Measurements from ENCODE around the gene TOR1AIP2. TPM values are rescaled to one million over a fixed set of nuclear protein-coding genes. Genes with fewer than 3 reads are reported as not detected.
"Not testable (repeated sequence)": the region's sequence is repeated elsewhere in the genome, so short reads cannot be mapped to it uniquely, and the experiment has no call there.

TOR1AIP2 gene
- total RNA-seq, 2 experiments from 2014 or later, result 31.0 to 49.9 TPM

- DNase-seq (ENCODE audit: low spot score), result no peak
- Histone ChIP-seq H3K4me1 (ENCODE audit: insufficient read depth, low read length, poor library complexity, severe bottlenecking) (no peaks in the 10 kb centered on the region), H3K4me3 (ENCODE audit: low read depth, low read length, poor library complexity, severe bottlenecking) (no peak overlapping the region), H3K9me2 (ENCODE audit: insufficient read depth, low read length) (no peaks in the 10 kb centered on the region), H3K4me2 (ENCODE audit: low read length) (no peak overlapping the region), H3K9me3 (ENCODE audit: low read length) (no peaks in the 10 kb centered on the region), H4K20me1 (ENCODE audit: insufficient read depth, low read length) (no peaks in the 10 kb centered on the region), H3K27ac (ENCODE audit: low read depth, low read length, poor library complexity, severe bottlenecking) (no peak overlapping the region), H2AFZ (ENCODE audit: low read length) (no peak overlapping the region), H3K36me3 (ENCODE audit: insufficient read depth, low read length) (no peaks in the 10 kb centered on the region), H3K79me2 (ENCODE audit: insufficient read depth, low read depth, low read length) (no peaks in the 10 kb centered on the region)
- CTCF ChIA-PET (ENCODE audit: unreplicated experiment), result interaction anchor here (0.8 kb wide), 1 partner anchor 9 kb away, joined by 3 read pairs; no protein-coding TSS in a partner anchor
- BruUV-seq (replicated peaks), result no TSS peak
- intact Hi-C loops (cut with micrococcal nuclease; ENCODE audit: unreplicated experiment), result no loop called here
- TF ChIP-seq CTCF (conservative IDR thresholded peaks at IDR 0.05; ENCODE audit: low read length) (no peak), EZH2phosphoT487 (IDR thresholded peaks at IDR 0.05; ENCODE audit: borderline replicate concordance, low read depth, low read length) (no peak)
- POLR2A ChIA-PET, result interaction anchor here (0.6 to 0.9 kb wide), 2 partner anchors 355 to 553 kb away, joined by 3 read pairs; no protein-coding TSS in a partner anchor
Measured at GRCh38 chr1:179805291-179806195, 72.1 kb downstream of the TOR1AIP2 start.

GRCh38 chr1:179804417-179804816 lies 73.2 kb downstream of the TOR1AIP2 start:
- H3K27ac ChIP-seq (ENCODE audit: low read depth, low read length, poor library complexity, severe bottlenecking); DNase-seq (ENCODE audit: low spot score); H3K79me2 ChIP-seq (ENCODE audit: insufficient read depth, low read depth, low read length); H3K9me3 ChIP-seq (ENCODE audit: low read length); H4K20me1 ChIP-seq (ENCODE audit: insufficient read depth, low read length); H3K4me3 ChIP-seq (ENCODE audit: low read depth, low read length, poor library complexity, severe bottlenecking); POLR2A ChIA-PET; H2AFZ ChIP-seq (ENCODE audit: low read length); CTCF ChIA-PET (ENCODE audit: unreplicated experiment); H3K4me1 ChIP-seq (ENCODE audit: insufficient read depth, low read length, poor library complexity, severe bottlenecking); H3K9me2 ChIP-seq (ENCODE audit: insufficient read depth, low read length); H3K36me3 ChIP-seq (ENCODE audit: insufficient read depth, low read length); BruUV-seq (replicated peaks); intact Hi-C loops (cut with micrococcal nuclease; ENCODE audit: unreplicated experiment); H3K4me2 ChIP-seq (ENCODE audit: low read length): not testable (repeated sequence)

- no peak overlapping the region for H3K4me2 ChIP-seq (ENCODE audit: low read length)
- CTCF ChIA-PET (ENCODE audit: unreplicated experiment), result no interaction called here
- no peak overlapping the region for H3K27ac ChIP-seq (ENCODE audit: low read depth, low read length, poor library complexity, severe bottlenecking)
- DNase-seq (ENCODE audit: low spot score), result no peak
- H3K4me1 ChIP-seq (ENCODE audit: insufficient read depth, low read length, poor library complexity, severe bottlenecking), result no peaks in the 10 kb centered on the region
- H3K9me3 ChIP-seq (ENCODE audit: low read length), result no peaks in the 10 kb centered on the region
- TF ChIP-seq CTCF (conservative IDR thresholded peaks at IDR 0.05; ENCODE audit: low read length) (no peak), EZH2phosphoT487 (IDR thresholded peaks at IDR 0.05; ENCODE audit: borderline replicate concordance, low read depth, low read length) (no peak)
- POLR2A ChIA-PET, result no interaction called here
- H3K9me2 ChIP-seq (ENCODE audit: insufficient read depth, low read length), result no peaks in the 10 kb centered on the region
- H4K20me1 ChIP-seq (ENCODE audit: insufficient read depth, low read length), result no peaks in the 10 kb centered on the region
- no peak overlapping the region for H2AFZ ChIP-seq (ENCODE audit: low read length)
- no TSS peak for BruUV-seq (replicated peaks)
- intact Hi-C loops (cut with micrococcal nuclease; ENCODE audit: unreplicated experiment), result no loop called here
- no peaks in the 10 kb centered on the region for H3K36me3 ChIP-seq (ENCODE audit: insufficient read depth, low read length)
- no peaks in the 10 kb centered on the region for H3K79me2 ChIP-seq (ENCODE audit: insufficient read depth, low read depth, low read length)
- H3K4me3 ChIP-seq (ENCODE audit: low read depth, low read length, poor library complexity, severe bottlenecking), result no peak overlapping the region
Measured at GRCh38 chr1:179803918-179804317, 73.7 kb downstream of the TOR1AIP2 start.
